G401.6 (cell line): ENCODE results near the gene TP53I11.

Source experiments
- FAIRE-seq: peaks from 2 replicates; lab custom pipeline; 2012; peaks lifted over from hg19 to GRCh38; lab: Jason Lieb, UNC

TP53I11 gene

GRCh38 chr11:44978274-44978960, 27.7 kb upstream of the TP53I11 start:
- no peak for FAIRE-seq

GRCh38 chr11:44977493-44977984, 26.9 kb upstream of the TP53I11 start:
- peak; percentile 99 for FAIRE-seq

- FAIRE-seq: no peak
Observed at GRCh38 chr11:44976576-44976975, 25.9 kb upstream of the TP53I11 start.

- no peak for FAIRE-seq
Observed at GRCh38 chr11:44974402-44975000, 23.8 kb upstream of the TP53I11 start.

GRCh38 chr11:44973632-44974401, 23.1 kb upstream of the TP53I11 start:
- FAIRE-seq: no peak

- no peak for FAIRE-seq
Observed at GRCh38 chr11:44972746-44973435, 22.2 kb upstream of the TP53I11 start.

GRCh38 chr11:44971185-44971584, 20.5 kb upstream of the TP53I11 start:
- FAIRE-seq: no peak

GRCh38 chr11:44970293-44970692, 19.6 kb upstream of the TP53I11 start:
- no peak for FAIRE-seq

- FAIRE-seq: no peak
Observed at GRCh38 chr11:44969651-44970252, 19.1 kb upstream of the TP53I11 start.

GRCh38 chr11:44968510-44968909, 17.8 kb upstream of the TP53I11 start:
- FAIRE-seq: no peak

GRCh38 chr11:44967930-44968496, 17.3 kb upstream of the TP53I11 start:
- FAIRE-seq: no peak

- FAIRE-seq: no peak
Observed at GRCh38 chr11:44966694-44967093, 16.0 kb upstream of the TP53I11 start.

GRCh38 chr11:44964526-44965209, 14.0 kb upstream of the TP53I11 start:
- FAIRE-seq: no peak

- FAIRE-seq: no peak
Observed at GRCh38 chr11:44963948-44964347, 13.3 kb upstream of the TP53I11 start.

GRCh38 chr11:44963136-44963535, 12.5 kb upstream of the TP53I11 start:
- no peak for FAIRE-seq

GRCh38 chr11:44962464-44962863, 11.8 kb upstream of the TP53I11 start:
- no peak for FAIRE-seq

GRCh38 chr11:44960200-44960845, 9.6 kb upstream of the TP53I11 start:
- FAIRE-seq: peak; percentile 39

- FAIRE-seq: no peak
Observed at GRCh38 chr11:44959064-44959463, 8.4 kb upstream of the TP53I11 start.

- FAIRE-seq: no peak
Observed at GRCh38 chr11:44957776-44958564, 7.3 kb upstream of the TP53I11 start.

GRCh38 chr11:44957040-44957515, 6.4 kb upstream of the TP53I11 start:
- FAIRE-seq: no peak
